CD4-positive, alpha-beta memory T cell (primary cell): Measurements from ENCODE around the gene MBD3. TPM values are rescaled to one million over a fixed set of nuclear protein-coding genes. Genes with fewer than 3 reads are reported as not detected.

Source experiments
- CTCF ChIA-PET: fragments of 350-600 bp; sonication (Branson Sonifier 250); formaldehyde crosslinking; loops from one replicate; lab custom pipeline; 2021; ENCODE audit warnings: inconsistent platforms; ENCODE audit not compliant: partially characterized antibody; lab: Charles Lee
- POLR2A ChIA-PET: fragments of 350-600 bp; sonication (Branson Sonifier 250); formaldehyde crosslinking; loops from one replicate; lab custom pipeline; 2021; ENCODE audit not compliant: partially characterized antibody; lab: Charles Lee
- DNase-seq, 5 donors: peaks; one replicate each; pipeline versions ENCODE4 v3.0.0 to v3.0.0-alpha.2; 2020 to 2022; ENCODE audit warnings: mixed read lengths in 1 of 5
- H3K27ac ChIP-seq: one replicate; pipeline ENCODE4 v1.7.0; 2013; ENCODE audit warnings: low read depth, low read length
- H3K27me3 ChIP-seq: 2 replicates; pipeline ENCODE4 v1.7.0; 2013; ENCODE audit warnings: mild to moderate bottlenecking, low read length, moderate library complexity; ENCODE audit not compliant: insufficient read depth
- H3K36me3 ChIP-seq: 2 replicates; pipeline ENCODE4 v1.7.0; 2013; ENCODE audit warnings: mild to moderate bottlenecking, low read length, moderate library complexity; ENCODE audit not compliant: insufficient read depth
- H3K4me1 ChIP-seq: 2 replicates; pipeline ENCODE4 v1.7.0; 2013; ENCODE audit warnings: mild to moderate bottlenecking, low read length, moderate library complexity; ENCODE audit not compliant: insufficient read depth
- H3K4me3 ChIP-seq, 2 donors: one replicate each; pipeline ENCODE4 v1.7.0; 2013; ENCODE audit warnings: low read length in 2 of 2, mild to moderate bottlenecking in 1 of 2
- H3K9me3 ChIP-seq, 2 donors: one replicate each; pipeline ENCODE4 v1.7.0; 2013; ENCODE audit warnings: low read length in 2 of 2, control low read depth in 1 of 2; ENCODE audit not compliant: control insufficient read depth in 1 of 2
- H3K27ac Mint-ChIP-seq, 7 donors: one replicate each; pipeline ENCODE4 v1.8.0; 2020 to 2021; ENCODE audit warnings: mixed read lengths in 7 of 7, mild to moderate bottlenecking in 6 of 7, inconsistent platforms in 3 of 7, moderate library complexity in 3 of 7
- H3K27me3 Mint-ChIP-seq, 2 donors: one replicate each; pipeline ENCODE4 v1.8.0; 2020 to 2021; ENCODE audit warnings: mixed read lengths in 2 of 2
- H3K36me3 Mint-ChIP-seq, 2 donors: one replicate each; pipeline ENCODE4 v1.8.0; 2020 to 2021; ENCODE audit warnings: mixed read lengths in 2 of 2, inconsistent platforms in 1 of 2, mild to moderate bottlenecking in 1 of 2
- H3K4me1 Mint-ChIP-seq, 4 donors: one replicate each; pipeline ENCODE4 v1.8.0; 2020 to 2021; ENCODE audit warnings: mixed read lengths in 4 of 4, mild to moderate bottlenecking in 1 of 4
- H3K4me3 Mint-ChIP-seq, 8 donors: one replicate each; pipeline ENCODE4 v1.8.0; 2020 to 2021; ENCODE audit warnings: mixed read lengths in 8 of 8, mild to moderate bottlenecking in 7 of 8, moderate library complexity in 6 of 8, inconsistent platforms in 3 of 8
- H3K9me3 Mint-ChIP-seq, 8 donors: one replicate each; pipeline ENCODE4 v1.8.0; 2020 to 2021; ENCODE audit warnings: mixed read lengths in 8 of 8, mild to moderate bottlenecking in 5 of 8, inconsistent platforms in 3 of 8, moderate library complexity in 1 of 8
- intact Hi-C: fragments of 100-400 bp; cut with micrococcal nuclease; formaldehyde crosslinking; loops from one replicate; pipeline ENCODE4 v1.15.1; 2023
- polyA plus RNA-seq, 2 donors: library from polyadenylated mRNA; unstranded; fragments of 300-500 nt; fragmentation: Illumina TruSeq; gene quantifications; one replicate each; pipeline ENCODE4 v1.2.3, GENCODE V29; 2021
- total RNA-seq, 2 experiments: library from RNA; stranded (reverse); gene quantifications; one replicate each; pipeline ENCODE4 v1.2.3, GENCODE V29; 2021

The MBD3 gene
- total and polyA plus RNA-seq, 4 experiments from 2014 or later: 3.9 to 62.8 (median 34.6) TPM

- intact Hi-C loops: no loop called here
- H3K27ac Mint-ChIP-seq: peak overlapping the region in 2 of 7 donors; percentile 21 to 41
- no peaks in the 10 kb centered on the region for H3K27me3 Mint-ChIP-seq
- H3K27ac ChIP-seq: no peak overlapping the region
- no peaks in the 10 kb centered on the region for H3K27me3 ChIP-seq
- H3K4me1 Mint-ChIP-seq: peaks cover 0 to 5% (median 0%) of the 10 kb centered on the region in 4 donors
- H3K4me1 ChIP-seq: no peaks in the 10 kb centered on the region
- no peak overlapping the region for H3K4me3 ChIP-seq
- H3K36me3 ChIP-seq: no peaks in the 10 kb centered on the region
- CTCF ChIA-PET: interaction anchor here (0.8 to 2.3 kb wide), 4 partner anchors 32 to 78 kb away, joined by 3 to 9 read pairs (median 4); partner anchors contain the start of gene MBD3
- DNase-seq: peak; percentile 29 to 57 (median 44)
- H3K9me3 Mint-ChIP-seq: no peaks in the 10 kb centered on the region
- H3K9me3 ChIP-seq: no peaks in the 10 kb centered on the region
- H3K36me3 Mint-ChIP-seq: peaks cover 5 to 15% of the 10 kb centered on the region in 2 donors
- POLR2A ChIA-PET: no interaction called here
- no peak overlapping the region for H3K4me3 Mint-ChIP-seq
These were observed 31.8 kb upstream of the MBD3 start for GRCh38 chr19:1624458-1624857.

GRCh38 chr19:1622541-1622940 lies 29.9 kb upstream of the MBD3 start:
- Histone ChIP-seq H3K4me3 (no peak overlapping the region), H3K36me3 (no peaks in the 10 kb centered on the region), H3K9me3 (no peaks in the 10 kb centered on the region), H3K27me3 (no peaks in the 10 kb centered on the region), H3K4me1 (peaks cover 4% of the 10 kb centered on the region), H3K27ac (no peak overlapping the region)
- H3K9me3 Mint-ChIP-seq: peaks cover 0 to 2% (median 0%) of the 10 kb centered on the region in 8 donors
- H3K36me3 Mint-ChIP-seq: peaks cover 5 to 20% of the 10 kb centered on the region in 2 donors
- intact Hi-C loops: no loop called here
- no peaks in the 10 kb centered on the region for H3K27me3 Mint-ChIP-seq
- CTCF ChIA-PET: interaction anchor here (1.0 kb wide), 1 partner anchor 29 kb away, joined by 3 read pairs; no protein-coding TSS in a partner anchor
- H3K27ac Mint-ChIP-seq: peak overlapping the region in 5 of 7 donors; percentile 46 to 85 (median 76)
- no peak overlapping the region for H3K4me3 Mint-ChIP-seq
- POLR2A ChIA-PET: no interaction called here
- H3K4me1 Mint-ChIP-seq: peaks cover 0 to 10% (median 4%) of the 10 kb centered on the region in 4 donors
- no peak for DNase-seq

- DNase-seq: no peak
- Mint-ChIP-seq H3K27ac (no peak overlapping the region), H3K9me3 (peaks cover 0 to 2% (median 0%) of the 10 kb centered on the region in 8 donors), H3K4me3 (no peak overlapping the region), H3K4me1 (peaks cover 0 to 14% (median 6%) of the 10 kb centered on the region in 4 donors), H3K36me3 (peaks cover 5 to 22% of the 10 kb centered on the region in 2 donors), H3K27me3 (no peaks in the 10 kb centered on the region)
- no peaks in the 10 kb centered on the region for H3K36me3 ChIP-seq
- H3K27me3 ChIP-seq: no peaks in the 10 kb centered on the region
- H3K4me3 ChIP-seq: no peak overlapping the region
- ChIA-PET POLR2A (no interaction called here), CTCF (interaction anchor here (1.0 kb wide), 1 partner anchor 29 kb away, joined by 3 read pairs; no protein-coding TSS in a partner anchor)
- no peak overlapping the region for H3K27ac ChIP-seq
- no peaks in the 10 kb centered on the region for H3K9me3 ChIP-seq
- H3K4me1 ChIP-seq: peaks cover 9% of the 10 kb centered on the region
- intact Hi-C loops: no loop called here
These were observed 29.3 kb upstream of the MBD3 start for GRCh38 chr19:1622007-1622406.

GRCh38 chr19:1621574-1621973 lies 28.9 kb upstream of the MBD3 start:
- peak in 1 of 5 donors; percentile 0 for DNase-seq
- no peak overlapping the region for H3K4me3 ChIP-seq
- H3K9me3 ChIP-seq: no peaks in the 10 kb centered on the region
- H3K36me3 ChIP-seq: no peaks in the 10 kb centered on the region
- no peak overlapping the region for H3K4me3 Mint-ChIP-seq
- intact Hi-C loops: no loop called here
- no peak overlapping the region for H3K27ac Mint-ChIP-seq
- H3K9me3 Mint-ChIP-seq: peaks cover 0 to 2% (median 0%) of the 10 kb centered on the region in 8 donors
- no peak overlapping the region for H3K27ac ChIP-seq
- CTCF ChIA-PET: interaction anchor here (1.0 kb wide), 1 partner anchor 30 kb away, joined by 3 read pairs; no protein-coding TSS in a partner anchor
- H3K4me1 ChIP-seq: peaks cover 12% of the 10 kb centered on the region
- POLR2A ChIA-PET: no interaction called here
- H3K27me3 ChIP-seq: no peaks in the 10 kb centered on the region
- H3K4me1 Mint-ChIP-seq: peaks cover 3 to 18% (median 9%) of the 10 kb centered on the region in 4 donors
- peaks cover 8 to 25% of the 10 kb centered on the region in 2 donors for H3K36me3 Mint-ChIP-seq
- H3K27me3 Mint-ChIP-seq: no peaks in the 10 kb centered on the region

- Histone ChIP-seq H3K36me3 (no peaks in the 10 kb centered on the region), H3K9me3 (no peaks in the 10 kb centered on the region), H3K27me3 (no peaks in the 10 kb centered on the region), H3K4me1 (peaks cover 12% of the 10 kb centered on the region), H3K27ac (no peak overlapping the region), H3K4me3 (no peak overlapping the region)
- H3K27ac Mint-ChIP-seq: peak overlapping the region in 1 of 7 donors; percentile 41
- H3K9me3 Mint-ChIP-seq: peaks cover 0 to 2% (median 0%) of the 10 kb centered on the region in 8 donors
- ChIA-PET CTCF (no interaction called here), POLR2A (no interaction called here)
- peaks cover 3 to 22% (median 11%) of the 10 kb centered on the region in 4 donors for H3K4me1 Mint-ChIP-seq
- DNase-seq: peak in 1 of 5 donors; percentile 30
- H3K4me3 Mint-ChIP-seq: no peak overlapping the region
- no peaks in the 10 kb centered on the region for H3K27me3 Mint-ChIP-seq
- intact Hi-C loops: no loop called here
- H3K36me3 Mint-ChIP-seq: peaks cover 9 to 27% of the 10 kb centered on the region in 2 donors
These were observed 28.4 kb upstream of the MBD3 start for GRCh38 chr19:1621021-1621420.

GRCh38 chr19:1620502-1620901 lies 27.8 kb upstream of the MBD3 start:
- Histone ChIP-seq H3K36me3 (peaks cover 2% of the 10 kb centered on the region), H3K9me3 (no peaks in the 10 kb centered on the region), H3K4me3 (no peak overlapping the region), H3K27me3 (no peaks in the 10 kb centered on the region), H3K4me1 (peaks cover 12% of the 10 kb centered on the region), H3K27ac (no peak overlapping the region)
- H3K36me3 Mint-ChIP-seq: peaks cover 15 to 28% of the 10 kb centered on the region in 2 donors
- peaks cover 0 to 2% (median 0%) of the 10 kb centered on the region in 8 donors for H3K9me3 Mint-ChIP-seq
- DNase-seq: peak in 1 of 5 donors; percentile 10
- H3K4me3 Mint-ChIP-seq: no peak overlapping the region
- no peaks in the 10 kb centered on the region for H3K27me3 Mint-ChIP-seq
- ChIA-PET POLR2A (no interaction called here), CTCF (no interaction called here)
- H3K27ac Mint-ChIP-seq: peak overlapping the region in 1 of 7 donors; percentile 66
- intact Hi-C loops: no loop called here
- peaks cover 3 to 26% (median 11%) of the 10 kb centered on the region in 4 donors for H3K4me1 Mint-ChIP-seq

GRCh38 chr19:1619703-1620102 lies 27.0 kb upstream of the MBD3 start:
- ChIA-PET POLR2A (no interaction called here), CTCF (no interaction called here)
- intact Hi-C loops: no loop called here

More at GRCh38 chr19:1619703-1620102, 27.0 kb upstream of the MBD3 start:
- DNase-seq: peak in 1 of 5 donors; percentile 16
- peaks cover 7% of the 10 kb centered on the region for H3K36me3 ChIP-seq
- Mint-ChIP-seq H3K9me3 (peaks cover 0 to 2% (median 0%) of the 10 kb centered on the region in 8 donors), H3K27ac (no peak overlapping the region), H3K4me1 (peaks cover 3 to 26% (median 12%) of the 10 kb centered on the region in 4 donors), H3K4me3 (no peak overlapping the region), H3K27me3 (no peaks in the 10 kb centered on the region), H3K36me3 (peaks cover 18 to 32% of the 10 kb centered on the region in 2 donors)
- H3K4me1 ChIP-seq: peaks cover 12% of the 10 kb centered on the region
- H3K27ac ChIP-seq: no peak overlapping the region
- H3K9me3 ChIP-seq: no peaks in the 10 kb centered on the region
- H3K4me3 ChIP-seq: no peak overlapping the region
- H3K27me3 ChIP-seq: no peaks in the 10 kb centered on the region
